Endothelial cell of umbilical vein (primary cell): Measurements from ENCODE around the gene AGA. TPM values are rescaled to one million over a fixed set of nuclear protein-coding genes. Genes with fewer than 3 reads are reported as not detected.

ENCODE experiments used
- BruUV-seq: library from RNA; stranded (reverse); fragments of 400-500 nt; replicated peaks from 2 replicates; lab custom pipeline; 2021; lab: Mats Ljungman, UMichigan
- CTCF ChIA-PET: fragments of 300-600, 350-600 bp; sonication (Branson Sonifier 250); formaldehyde crosslinking; loops from one replicate; lab custom pipeline; 2021; ENCODE audit warnings: antibody characterized with exemption, inconsistent platforms; lab: Charles Lee
- POLR2A ChIA-PET: fragments of 300-600, 350-600 bp; sonication (Branson Sonifier 250); formaldehyde crosslinking; loops from one replicate; lab custom pipeline; 2021; ENCODE audit warnings: antibody characterized with exemption, inconsistent platforms; lab: Charles Lee
- DNase-seq: peaks from one replicate; pipeline ENCODE4 v3.0.0-alpha.2; 2011; ENCODE audit warnings: low read depth, low spot score
- FAIRE-seq: peaks from 2 replicates; lab custom pipeline; 2011; peaks lifted over from hg19 to GRCh38; lab: Jason Lieb, UNC
- H2AFZ ChIP-seq: 2 replicates; pipeline ENCODE4 v1.6.0; 2012; ENCODE audit warnings: low read depth, low read length, control low read depth, inconsistent platforms
- H3K27ac ChIP-seq: 2 replicates; pipeline ENCODE4 v1.5.1; 2011; ENCODE audit warnings: low read depth, mild to moderate bottlenecking, control low read depth, low read length, moderate library complexity; ENCODE audit not compliant: insufficient read depth
- H3K27me3 ChIP-seq, 2 experiments: 2 replicates each; pipeline versions ENCODE4 v1.6.0 to v1.6.1; 2011; ENCODE audit warnings: low read length in 2 of 2, mixed read lengths in 1 of 2; ENCODE audit not compliant: control insufficient read depth in 2 of 2, insufficient read depth in 2 of 2
- H3K36me3 ChIP-seq, 2 experiments: 2 replicates in 1 of 2; 3 replicates in 1 of 2; pipeline ENCODE4 v1.5.1; 2011; ENCODE audit warnings: low read length in 2 of 2, mild to moderate bottlenecking in 1 of 2, moderate library complexity in 1 of 2; ENCODE audit not compliant: control insufficient read depth in 2 of 2, insufficient read depth in 2 of 2; ENCODE audit errors: extremely low read depth in 1 of 2
- H3K4me1 ChIP-seq: 3 replicates; pipeline ENCODE4 v1.5.1; 2011; ENCODE audit warnings: mild to moderate bottlenecking, low read length; ENCODE audit not compliant: control insufficient read depth, insufficient read depth; ENCODE audit errors: extremely low read depth
- H3K4me2 ChIP-seq: 2 replicates; pipeline ENCODE4 v1.6.1; 2011; ENCODE audit warnings: low read length, control low read depth, mixed read lengths; ENCODE audit not compliant: insufficient read depth
- H3K4me3 ChIP-seq, 3 experiments: fragments of 200-600 bp in 1 of 3; sonication (generic), shearing (Covaris generic) in 1 of 3; replicated peaks in 1 of 3; 2 replicates each; pipeline ENCODE4 v1.5.1; 2011 to 2016; ENCODE audit warnings: control low read depth in 3 of 3, low read length in 3 of 3, mild to moderate bottlenecking in 2 of 3, inconsistent platforms in 1 of 3, low read depth in 1 of 3, moderate library complexity in 1 of 3; ENCODE audit not compliant: insufficient read depth in 1 of 3
- H3K79me2 ChIP-seq: 2 replicates; pipeline ENCODE4 v1.6.0; 2012; ENCODE audit warnings: low read length, inconsistent platforms; ENCODE audit not compliant: control insufficient read depth, insufficient read depth
- H3K9ac ChIP-seq: replicated peaks from 2 replicates; pipeline ENCODE3; 2011; ENCODE audit warnings: low read length, control low read depth; ENCODE audit not compliant: insufficient read depth; ENCODE audit errors: extremely low read depth
- H3K9me1 ChIP-seq: replicated peaks from 3 replicates; pipeline ENCODE4 v1.6.0; 2011; ENCODE audit warnings: mild to moderate bottlenecking, low read length; ENCODE audit not compliant: control insufficient read depth, insufficient read depth; ENCODE audit errors: extremely low read depth
- H3K9me3 ChIP-seq: replicated peaks from 2 replicates; pipeline ENCODE4 v1.5.1; 2012; ENCODE audit warnings: low read length, inconsistent platforms; ENCODE audit not compliant: control insufficient read depth, insufficient read depth
- H4K20me1 ChIP-seq: replicated peaks from 2 replicates; pipeline ENCODE3; 2011; ENCODE audit warnings: mild to moderate bottlenecking, low read length; ENCODE audit not compliant: control insufficient read depth, insufficient read depth; ENCODE audit errors: extremely low read depth
- CTCF ChIP-seq, 2 donors: IDR thresholded peaks; 1 replicate in 1 of 2; 2 replicates in 1 of 2; pipeline ENCODE4 v1.5.1; 2011; ENCODE audit warnings: low read length in 2 of 2, mild to moderate bottlenecking in 2 of 2, moderate library complexity in 2 of 2, control low read depth in 1 of 2, inconsistent platforms in 1 of 2, low read depth in 1 of 2; ENCODE audit not compliant: insufficient read depth in 1 of 2; ENCODE audit errors: extremely low read depth in 1 of 2
- EZH2 ChIP-seq: IDR thresholded peaks from 2 replicates; pipeline ENCODE4 v1.6.1; 2012; ENCODE audit warnings: borderline replicate concordance, low read depth, mild to moderate bottlenecking, moderate library complexity, low read length, inconsistent platforms; ENCODE audit not compliant: severe bottlenecking
- FOS ChIP-seq: IDR thresholded peaks from 2 replicates; pipeline ENCODE4 v1.6.1; 2011; ENCODE audit warnings: mild to moderate bottlenecking, low read length, moderate library complexity, borderline replicate concordance; ENCODE audit not compliant: insufficient read depth
- GATA2 ChIP-seq: IDR thresholded peaks from 2 replicates; pipeline ENCODE4 v1.7.0; 2011; ENCODE audit warnings: low read depth, mild to moderate bottlenecking, moderate library complexity, mixed read lengths, low read length; ENCODE audit not compliant: insufficient read length, insufficient read depth
- JUN ChIP-seq: IDR thresholded peaks from 2 replicates; pipeline ENCODE4 v1.6.1; 2011; ENCODE audit warnings: borderline replicate concordance, low read depth; ENCODE audit not compliant: insufficient read length, insufficient read depth
- MYC ChIP-seq: IDR thresholded peaks from one replicate; pipeline ENCODE4 v1.6.1; 2011; ENCODE audit warnings: mild to moderate bottlenecking, low read depth, low read length
- POLR2A ChIP-seq: IDR thresholded peaks from 2 replicates; pipeline ENCODE4 v1.6.1; 2012; ENCODE audit warnings: low read depth, mild to moderate bottlenecking, control low read depth, low read length
- dilution Hi-C: fragments of 300-500 bp; cut with MboI; formaldehyde crosslinking; loops from one replicate; pipeline ENCODE4 v1.15.0; 2019; ENCODE audit warnings: low sequenced_read_pairs; ENCODE audit not compliant: extremely low pct_ligation_motif_present
- intact Hi-C: fragments of 100-400 bp; cut with micrococcal nuclease; formaldehyde crosslinking; loops from one replicate; pipeline ENCODE4 v1.10.0; 2022
- polyA plus RNA-seq, 4 experiments: library from polyadenylated mRNA; depleted of rRNA in 3 of 4; stranded (reverse) in 3 of 4; unstranded in 1 of 4; fragments of >200 nt; gene quantifications; 2 replicates each; pipeline versions ENCODE4 v1.2.1 to v1.2.3, GENCODE V29; 2011 to 2012; ENCODE audit warnings: missing spikeins in 1 of 4
- total RNA-seq: library from RNA; stranded (reverse); gene quantifications from 2 replicates; pipeline ENCODE4 v1.2.3, GENCODE V29; 2021
- TF ChIP-seq, protein P1 (sequence below): IDR thresholded peaks from 2 replicates; pipeline ENCODE4 v1.6.1; 2011; ENCODE audit not compliant: insufficient read depth, insufficient read length

The AGA gene
- total and polyA plus RNA-seq, 2 donors (not counting 3 experiments of a cell fraction or from before 2014, with no cell fraction given): 14.1 to 16.9 TPM

GRCh38 chr4:177480795-177481194, 38.6 kb upstream of the AGA start:
- Histone ChIP-seq H4K20me1 (no peaks in the 10 kb centered on the region), H3K27me3 (no peaks in the 10 kb centered on the region), H3K9ac (no peak overlapping the region), H3K4me1 (peaks cover 23% of the 10 kb centered on the region), H3K9me1 (no peaks in the 10 kb centered on the region), H2AFZ (no peak overlapping the region), H3K4me2 (no peak overlapping the region), H3K27ac (no peak overlapping the region), H3K79me2 (no peaks in the 10 kb centered on the region), H3K4me3 (no peak overlapping the region), H3K36me3 (no peaks in the 10 kb centered on the region), H3K9me3 (no peaks in the 10 kb centered on the region)
- no peak for DNase-seq
- intact Hi-C loops: loop anchor here (1.0 kb wide), 1 partner anchor 1097 kb away; no protein-coding TSS in a partner anchor
- no peak for FAIRE-seq
- POLR2A ChIA-PET: no interaction called here
- BruUV-seq: no TSS peak
- TF ChIP-seq GATA2 (no peak), MYC (no peak), FOS (no peak), JUN (no peak), EZH2 (no peak)
- dilution Hi-C loops: no loop called here
- CTCF ChIA-PET: no interaction called here

GRCh38 chr4:177479063-177479462, 36.8 kb upstream of the AGA start:
- no peak overlapping the region for H3K9ac ChIP-seq
- H3K9me3 ChIP-seq: no peaks in the 10 kb centered on the region
- POLR2A ChIA-PET: no interaction called here
- H3K36me3 ChIP-seq: no peaks in the 10 kb centered on the region
- no peak overlapping the region for H3K4me3 ChIP-seq
- no peak for FAIRE-seq
- no TSS peak for BruUV-seq
- H3K4me1 ChIP-seq: peaks cover 12% of the 10 kb centered on the region
- dilution Hi-C loops: no loop called here
- DNase-seq: no peak
- intact Hi-C loops: no loop called here
- H2AFZ ChIP-seq: no peak overlapping the region
- no peaks in the 10 kb centered on the region for H4K20me1 ChIP-seq
- no peaks in the 10 kb centered on the region for H3K9me1 ChIP-seq
- CTCF ChIA-PET: interaction anchor here (1.4 kb wide), 1 partner anchor 16 kb away, joined by 3 read pairs; no protein-coding TSS in a partner anchor
- no peaks in the 10 kb centered on the region for H3K79me2 ChIP-seq
- TF ChIP-seq POLR2A: no peak
- TF ChIP-seq, protein P1, sequence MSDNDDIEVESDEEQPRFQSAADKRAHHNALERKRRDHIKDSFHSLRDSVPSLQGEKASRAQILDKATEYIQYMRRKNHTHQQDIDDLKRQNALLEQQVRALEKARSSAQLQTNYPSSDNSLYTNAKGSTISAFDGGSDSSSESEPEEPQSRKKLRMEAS: no peak
- TF ChIP-seq CTCF (IDR thresholded peaks at IDR 0.05; ENCODE audit: extremely low read depth in 1 of 2, insufficient read depth in 1 of 2, low read depth in 1 of 2, low read length in 2 of 2): no peak
- H3K27me3 ChIP-seq: no peaks in the 10 kb centered on the region
- H3K4me2 ChIP-seq: no peak overlapping the region
- H3K27ac ChIP-seq: no peak overlapping the region
